NCI-H187 treated with DMSO at 0.1 percent for 48 hours (cell line): ENCODE data around the gene KDM3B.
"Not testable (repeated sequence)": the region's sequence is repeated elsewhere in the genome, so short reads cannot be mapped to it uniquely, and the experiment has no call there.

ENCODE experiments used
- DNase-seq: peaks from one replicate; lab custom pipeline; 2025; lab: John Stamatoyannopoulos, UW

KDM3B gene

DNA sequence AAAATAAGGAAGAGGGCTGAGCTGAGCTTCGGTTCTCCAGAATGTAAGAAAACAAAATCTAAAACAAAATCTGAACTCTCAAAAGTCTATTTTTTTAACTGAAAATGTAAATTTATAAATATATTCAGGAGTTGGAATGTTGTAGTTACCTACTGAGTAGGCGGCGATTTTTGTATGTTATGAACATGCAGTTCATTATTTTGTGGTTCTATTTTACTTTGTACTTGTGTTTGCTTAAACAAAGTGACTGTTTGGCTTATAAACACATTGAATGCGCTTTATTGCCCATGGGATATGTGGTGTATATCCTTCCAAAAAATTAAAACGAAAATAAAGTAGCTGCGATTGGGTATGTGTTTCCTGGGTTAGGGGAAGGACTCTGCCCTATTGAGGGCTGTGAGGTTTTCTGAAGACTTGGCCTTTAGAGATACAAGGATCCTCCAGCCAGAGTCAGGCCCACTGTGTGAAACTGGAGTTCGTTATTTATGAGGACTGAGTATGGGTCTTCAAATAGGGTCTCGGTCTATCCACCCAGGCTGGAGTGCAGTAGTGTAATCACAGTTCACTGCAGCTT, 116.6 kb downstream of the KDM3B start:
- DNase-seq: no peak

DNA sequence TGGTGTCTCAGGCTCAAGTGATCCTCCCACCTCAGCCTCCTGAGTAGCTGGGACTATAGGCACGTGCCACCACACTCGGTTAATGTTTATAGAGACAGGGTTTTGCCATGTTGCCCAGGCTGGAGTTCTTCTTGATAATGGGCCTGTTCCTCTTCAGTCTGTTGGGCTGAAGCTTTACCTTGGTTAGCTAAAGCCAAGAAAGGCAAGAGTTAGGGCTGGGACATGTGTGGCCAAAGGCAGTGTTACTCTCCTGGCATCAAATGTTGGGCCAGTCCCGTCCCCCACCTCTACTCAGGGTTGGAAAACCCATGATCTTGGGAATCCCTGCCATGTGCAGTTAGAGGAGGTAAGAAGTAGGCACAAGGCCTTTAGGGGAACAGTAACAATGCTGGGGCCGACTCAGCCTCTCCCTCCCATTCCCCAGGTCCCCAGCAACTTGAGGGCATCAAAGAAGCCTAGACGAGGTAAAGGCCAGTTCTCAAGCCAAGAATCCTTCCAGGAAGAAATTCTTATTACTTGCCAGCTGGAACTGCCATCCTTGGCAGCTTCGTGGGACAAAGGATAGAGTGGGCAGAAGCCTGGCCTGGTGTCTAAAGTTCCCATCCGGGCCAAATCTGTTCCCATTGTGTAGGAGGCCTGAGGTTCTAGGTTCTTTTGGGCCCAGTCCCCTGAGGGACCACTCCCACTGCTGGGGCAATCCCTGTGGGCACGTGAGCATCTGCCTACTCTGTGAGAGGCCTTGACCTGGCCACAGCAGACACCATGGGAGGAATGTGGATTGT, 117.2 kb downstream of the KDM3B start:
- DNase-seq: no peak

DNA sequence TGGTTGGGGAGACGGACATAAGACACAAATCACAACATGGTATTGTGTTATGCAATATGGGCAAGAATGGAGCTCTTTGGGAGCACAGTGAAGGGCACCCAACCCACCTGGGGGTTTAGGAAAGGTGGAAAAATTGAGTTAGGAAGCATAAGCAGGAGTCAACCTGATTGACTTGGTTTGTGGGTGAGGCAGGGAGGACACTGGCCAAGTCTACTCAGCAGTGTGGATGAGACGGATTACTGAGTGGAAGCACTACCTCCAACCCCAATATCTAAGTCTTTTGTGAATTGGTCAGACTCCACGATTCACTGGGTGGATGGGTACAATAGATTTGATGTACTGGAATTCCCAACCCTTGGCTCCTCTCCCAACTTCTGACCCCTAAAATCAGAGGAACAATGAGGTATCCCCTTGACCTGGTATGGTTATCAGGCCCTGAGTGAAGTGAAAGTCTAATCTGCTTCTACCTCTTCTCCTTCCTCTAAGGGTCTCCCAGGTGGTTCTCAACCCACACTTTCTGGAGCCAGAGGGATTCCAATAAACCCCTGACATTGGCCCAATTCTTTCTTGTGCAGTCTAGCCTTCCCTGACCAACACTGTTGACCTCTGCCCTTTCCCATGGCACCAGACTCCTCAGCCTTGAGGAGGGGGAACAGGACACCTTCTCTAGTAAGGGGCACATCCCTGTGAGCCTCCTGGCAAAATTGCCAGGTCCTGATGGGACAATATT, 118.0 kb downstream of the KDM3B start:
- DNase-seq: no peak

DNA sequence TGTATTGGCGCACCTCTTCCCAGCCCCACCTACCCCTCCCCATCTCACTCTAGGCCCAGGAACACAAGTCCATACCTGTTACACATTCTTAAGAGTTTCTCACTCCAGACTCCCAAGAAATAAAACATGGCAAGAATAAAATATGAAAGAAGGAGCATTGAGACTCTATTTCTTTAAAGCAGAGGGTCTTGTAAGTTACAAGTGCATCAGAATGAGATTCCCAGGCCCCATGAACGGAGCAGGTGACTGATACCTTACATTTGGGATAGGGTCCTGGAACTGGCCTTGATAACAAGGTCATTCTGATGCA, 118.5 kb downstream of the KDM3B start:
- no peak for DNase-seq

DNA sequence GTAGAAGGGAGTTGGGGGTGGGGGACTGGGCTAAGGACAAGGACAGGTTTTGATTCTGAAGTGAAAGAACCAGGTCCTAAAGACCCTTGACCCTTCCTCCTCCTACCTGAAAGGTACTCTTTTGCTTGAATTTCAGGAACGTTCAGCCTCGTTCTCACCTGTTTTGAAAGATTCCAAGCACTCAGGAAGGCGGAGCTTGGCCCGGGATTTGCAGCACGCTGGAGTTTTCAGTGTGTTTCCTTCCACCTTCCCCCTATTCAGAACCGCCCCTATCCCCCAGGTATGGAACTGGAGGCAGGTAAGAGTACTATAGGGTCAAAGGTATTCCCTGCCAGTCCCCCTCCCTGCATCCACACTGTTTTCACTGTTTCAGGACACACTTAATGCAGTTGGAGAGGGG, 119.9 kb downstream of the KDM3B start:
- no peak for DNase-seq

DNA sequence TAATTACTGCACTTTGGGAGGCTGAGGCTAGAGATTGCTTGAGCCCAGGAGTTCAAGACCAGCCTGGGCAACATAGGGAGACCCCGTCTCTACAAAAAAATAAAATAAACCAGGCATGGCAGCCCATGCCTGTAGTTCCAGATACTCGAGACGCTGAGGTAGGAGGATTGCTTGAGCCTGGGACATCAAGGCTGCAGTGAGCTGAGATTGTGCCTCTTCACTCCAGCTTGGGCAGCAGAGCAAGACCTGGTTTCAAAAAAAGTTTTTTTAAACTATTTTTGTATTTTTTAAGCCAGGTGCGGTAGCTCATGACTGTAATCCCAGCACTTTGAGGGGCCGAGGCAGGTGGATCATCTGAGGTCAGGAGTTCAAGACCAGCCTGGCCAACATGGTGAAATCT, 120.7 kb downstream of the KDM3B start:
- DNase-seq: not testable (repeated sequence)

DNA sequence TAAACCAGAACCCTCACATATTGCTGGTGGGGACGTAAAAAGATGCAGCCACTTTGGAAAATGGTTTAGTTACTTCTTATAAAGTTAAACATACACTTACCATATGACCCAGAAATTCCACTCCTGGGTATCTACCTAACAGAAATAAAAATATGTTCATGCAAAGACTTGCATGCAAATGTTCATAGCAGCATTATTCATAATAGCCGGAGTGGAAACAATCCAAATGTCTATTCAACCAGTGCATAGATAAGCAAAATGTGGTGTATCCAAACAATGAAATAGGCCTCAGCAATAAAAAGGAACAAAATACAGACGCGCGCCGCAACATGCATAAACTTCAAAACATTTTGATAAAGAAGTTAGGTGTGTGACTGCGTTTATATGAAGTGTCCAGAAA, 124.4 kb downstream of the KDM3B start:
- no peak for DNase-seq

DNA sequence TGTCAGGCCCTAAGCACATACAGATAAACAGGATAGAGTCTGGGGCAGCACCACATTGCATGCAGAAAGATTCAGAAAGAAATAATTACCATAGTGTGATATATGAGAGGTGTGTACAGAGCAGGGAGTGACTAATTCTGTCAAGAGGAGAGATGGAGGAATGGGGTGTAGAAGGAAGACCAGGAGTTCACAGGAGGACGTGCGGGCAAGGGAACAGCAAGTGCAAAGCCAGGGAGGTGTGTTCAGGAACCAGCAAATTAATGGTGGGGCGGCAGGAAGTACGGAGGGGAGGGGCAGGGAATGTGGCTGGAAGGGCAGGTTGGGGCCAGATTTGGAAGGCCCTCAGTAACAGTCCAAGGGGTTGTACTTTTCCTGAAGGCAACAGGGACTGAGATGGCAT, 130.2 kb downstream of the KDM3B start:
- DNase-seq: no peak
